ENCODE data around the gene SIAH3.

- TF ChIP-seq CTCF (IDR thresholded peaks at IDR 0.05; ENCODE audit: low read length) (no peak), EZH2phosphoT487 (IDR thresholded peaks at IDR 0.05; ENCODE audit: low read length) (no peak), EZH2 (optimal IDR thresholded peaks at IDR 0.05; ENCODE audit: low read depth, low read length) (no peak)
Measured at GRCh38 chr13:45833663-45834375, 17.7 kb downstream of the SIAH3 start.
